Loucy (cell line): Measurements from ENCODE around the gene MACO1.
"Not testable (repeated sequence)": the region's sequence is repeated elsewhere in the genome, so short reads cannot be mapped to it uniquely, and the experiment has no call there.

Source experiments
- H2AFZ ChIP-seq: fragments of 200-600 bp; sonication (generic); 2 replicates; pipeline ENCODE4 v1.6.0; 2016; ENCODE audit warnings: antibody characterized with exemption, mild to moderate bottlenecking, low read length, moderate library complexity
- H3F3A ChIP-seq: fragments of 200-600 bp; 2 replicates; pipeline ENCODE4 v1.6.0; 2016; ENCODE audit warnings: antibody characterized with exemption, low read depth, mild to moderate bottlenecking
- H3K27me3 ChIP-seq: fragments of 200-600 bp; sonication (generic); 2 replicates; pipeline ENCODE4 v1.6.1; 2014; ENCODE audit warnings: low read length, mild to moderate bottlenecking; ENCODE audit not compliant: insufficient read depth, poor library complexity, severe bottlenecking
- H3K36me3 ChIP-seq: fragments of 200-600 bp; sonication (generic); 2 replicates; pipeline ENCODE4 v1.6.1; 2016; ENCODE audit warnings: low read length; ENCODE audit not compliant: insufficient read depth
- H3K4me1 ChIP-seq: fragments of 200-600 bp; sonication (generic); 2 replicates; pipeline ENCODE4 v1.5.1; 2014; ENCODE audit warnings: low read length, mild to moderate bottlenecking; ENCODE audit not compliant: insufficient read depth, poor library complexity, severe bottlenecking
- H3K4me2 ChIP-seq: fragments of 200-600 bp; sonication (generic); 2 replicates; pipeline ENCODE4 v1.6.0; 2014; ENCODE audit warnings: antibody characterized with exemption, low read length, low read depth, mild to moderate bottlenecking; ENCODE audit not compliant: poor library complexity, severe bottlenecking
- H3K4me3 ChIP-seq: fragments of 200-600 bp; sonication (generic); 2 replicates; pipeline ENCODE4 v1.5.1; 2014; ENCODE audit warnings: low read length, mild to moderate bottlenecking, mixed read lengths; ENCODE audit not compliant: poor library complexity, severe bottlenecking
- H3K79me2 ChIP-seq: fragments of 200-600 bp; sonication (generic); 2 replicates; pipeline ENCODE4 v1.6.1; 2014; ENCODE audit warnings: low read length; ENCODE audit not compliant: insufficient read depth
- H3K9ac ChIP-seq: fragments of 200-600 bp; sonication (generic); 2 replicates; pipeline ENCODE4 v1.6.0; 2014; ENCODE audit warnings: mild to moderate bottlenecking, low read depth, low read length, moderate library complexity; ENCODE audit not compliant: poor library complexity, severe bottlenecking
- H3K9me2 ChIP-seq: fragments of 200-600 bp; sonication (generic); replicated peaks from 2 replicates; pipeline ENCODE4 v1.6.1; 2016; ENCODE audit warnings: low read depth, low read length, mixed read lengths
- H3K9me3 ChIP-seq: fragments of 200-600 bp; sonication (generic); 2 replicates; pipeline ENCODE4 v1.6.1; 2014; ENCODE audit warnings: mild to moderate bottlenecking, antibody characterized with exemption, low read length, low read depth; ENCODE audit not compliant: insufficient read depth
- H4K20me1 ChIP-seq: fragments of 200-600 bp; sonication (generic); 2 replicates; pipeline ENCODE4 v1.6.0; 2014; ENCODE audit warnings: antibody characterized with exemption, low read length, mild to moderate bottlenecking; ENCODE audit not compliant: insufficient read depth, poor library complexity, severe bottlenecking
- CTCF ChIP-seq: fragments of 200-600 bp; sonication (generic); conservative IDR thresholded peaks from 2 replicates; pipeline ENCODE4 v1.5.1; 2014; ENCODE audit warnings: mild to moderate bottlenecking, antibody characterized with exemption, low read length
- EZH2phosphoT487 ChIP-seq: fragments of 200-600 bp; IDR thresholded peaks from 2 replicates; pipeline ENCODE4 v1.6.1; 2018; ENCODE audit warnings: antibody characterized with exemption, mild to moderate bottlenecking, moderate library complexity, borderline replicate concordance

MACO1 gene

DNA sequence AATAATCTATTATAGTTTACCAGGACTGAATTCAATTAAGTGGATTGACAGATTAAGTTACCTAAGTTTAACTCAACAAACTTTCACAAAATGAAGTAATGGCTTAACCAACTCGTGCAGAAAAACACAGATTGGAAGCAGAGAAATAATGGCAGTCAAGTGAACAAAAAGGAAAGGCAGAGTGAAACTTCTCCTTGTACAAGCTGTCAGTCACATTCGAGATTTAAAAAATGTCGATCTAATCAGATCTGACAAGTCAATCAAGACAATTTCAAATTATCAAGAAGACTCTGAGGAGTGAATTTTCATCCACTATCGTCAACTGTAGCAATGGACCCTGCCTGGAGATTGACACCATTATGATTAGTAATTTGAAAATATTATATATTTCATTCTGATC lies 13.4 kb upstream of the MACO1 start:
- H3K9me3 ChIP-seq, H4K20me1 ChIP-seq, H3K27me3 ChIP-seq, H2AFZ ChIP-seq, H3K4me2 ChIP-seq, H3K4me1 ChIP-seq, H3K9ac ChIP-seq, H3F3A ChIP-seq, H3K9me2 ChIP-seq, H3K4me3 ChIP-seq, H3K36me3 ChIP-seq, H3K79me2 ChIP-seq: not testable (repeated sequence)

GRCh38 chr1:25419339-25419738 lies 11.4 kb upstream of the MACO1 start:
- not testable (repeated sequence) for H3K79me2 ChIP-seq, H3K36me3 ChIP-seq, H3K4me3 ChIP-seq, H3K4me2 ChIP-seq, H3K9me3 ChIP-seq, H4K20me1 ChIP-seq, H3K9ac ChIP-seq, H3K27me3 ChIP-seq, H3K9me2 ChIP-seq, H3K4me1 ChIP-seq, H2AFZ ChIP-seq, H3F3A ChIP-seq

DNA sequence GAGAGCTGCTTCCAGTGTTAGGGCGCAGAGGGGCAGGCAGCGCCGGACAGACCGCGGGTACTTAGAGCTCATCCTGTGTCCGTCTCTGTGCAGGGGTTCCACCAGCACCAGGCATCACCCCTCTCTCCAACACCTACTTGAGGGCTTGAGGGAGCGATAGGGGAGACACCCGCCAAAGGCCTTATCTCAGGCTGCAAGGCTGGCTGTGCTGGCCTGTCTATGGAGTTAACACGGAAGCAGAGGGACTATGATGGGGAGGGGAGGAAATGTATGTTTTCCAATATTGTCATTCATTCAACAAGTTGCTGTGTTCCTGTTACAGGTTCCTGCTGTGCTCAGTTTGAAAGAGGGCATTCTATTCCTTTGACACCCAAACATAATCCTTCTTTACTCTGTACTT lies 10.0 kb upstream of the MACO1 start, which contains the start of gene RHCE:
TSS of gene RHCE (minus strand) at position 111 of the 400 bp plus-strand sequence. CDS start at position 72, 39 bp downstream.
- H3K9me2 ChIP-seq, H3K27me3 ChIP-seq, H3K36me3 ChIP-seq, H3F3A ChIP-seq, H2AFZ ChIP-seq, H3K79me2 ChIP-seq, H3K4me3 ChIP-seq, H3K4me1 ChIP-seq, H3K4me2 ChIP-seq, H3K9me3 ChIP-seq, H4K20me1 ChIP-seq, H3K9ac ChIP-seq: not testable (repeated sequence)

DNA sequence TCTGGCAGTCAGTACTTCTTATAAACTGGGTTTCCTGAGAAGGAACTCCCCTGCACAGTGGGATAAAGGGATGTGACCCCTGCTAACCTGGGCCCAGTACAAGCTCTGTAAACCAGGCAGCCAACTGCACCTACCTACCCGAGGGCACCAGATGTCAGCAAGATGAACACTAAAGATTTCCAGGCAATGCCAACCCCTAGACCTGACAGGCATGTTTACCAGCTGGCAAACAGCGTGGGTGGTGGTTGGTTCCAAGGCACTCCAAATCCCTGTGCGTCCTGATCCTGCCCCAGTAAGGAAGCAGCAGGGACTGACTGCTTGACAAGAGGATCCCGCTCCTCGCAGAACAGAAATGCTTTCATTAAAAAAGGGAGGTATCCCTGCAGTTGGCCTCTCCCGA lies 7.5 kb upstream of the MACO1 start:
- not testable (repeated sequence) for H3K4me1 ChIP-seq, H3K4me2 ChIP-seq, H3K4me3 ChIP-seq, H4K20me1 ChIP-seq, H3K9ac ChIP-seq, H3F3A ChIP-seq, H2AFZ ChIP-seq, H3K79me2 ChIP-seq, H3K36me3 ChIP-seq, H3K9me3 ChIP-seq, H3K27me3 ChIP-seq, H3K9me2 ChIP-seq

DNA sequence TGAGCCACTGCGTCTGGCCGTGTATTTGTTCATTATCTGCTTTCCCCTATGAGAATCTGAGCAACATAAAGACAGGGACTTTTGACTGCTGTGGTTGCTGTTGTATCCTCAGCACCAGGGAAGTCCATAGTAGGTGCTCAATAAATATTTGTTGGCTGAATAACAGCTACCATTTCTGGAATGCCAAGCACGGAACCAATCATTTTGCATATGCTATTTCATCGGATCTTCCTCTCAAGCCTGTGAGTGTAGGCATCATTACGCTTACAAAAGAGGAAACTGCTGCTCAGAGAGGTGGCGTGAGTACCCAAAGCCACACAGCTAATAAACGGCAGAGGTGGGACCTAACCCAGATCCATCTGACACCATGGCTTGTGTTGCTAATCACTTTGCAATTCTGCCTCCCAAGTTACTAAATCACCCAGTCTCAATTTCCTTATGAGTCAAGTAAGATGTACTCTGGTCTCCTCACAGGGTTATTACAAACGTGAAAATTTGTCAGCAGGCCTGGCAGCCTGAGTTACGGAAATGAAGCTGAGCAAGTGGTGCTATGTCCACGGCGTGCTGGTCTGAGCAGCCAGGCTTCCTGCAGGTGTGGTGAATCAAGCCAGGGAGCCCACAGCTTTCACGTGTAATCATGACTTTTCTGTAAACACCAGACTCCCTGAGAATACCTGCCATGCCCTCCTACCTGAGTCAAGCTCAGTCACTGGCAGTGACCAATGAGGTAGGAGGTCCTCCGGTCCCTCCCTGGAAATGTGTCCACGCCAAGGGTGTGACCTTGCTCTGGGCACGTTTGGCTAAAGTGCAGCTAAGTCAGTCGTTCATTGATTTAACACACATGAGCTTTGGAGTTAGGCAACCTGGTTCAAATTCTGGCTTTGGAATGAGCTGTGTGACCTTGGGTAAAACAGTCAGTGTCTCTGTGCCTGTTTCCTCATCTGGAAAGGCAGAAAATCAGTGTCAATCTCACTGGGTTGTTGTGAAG lies 5.3 kb upstream of the MACO1 start:
- H3K4me3 ChIP-seq = no peak overlapping the region
- H3K36me3 ChIP-seq = no peaks in the 10 kb centered on the region
- no peak overlapping the region for H2AFZ ChIP-seq
- TF ChIP-seq EZH2phosphoT487 (no peak), CTCF (no peak)
- no peaks in the 10 kb centered on the region for H3K9me2 ChIP-seq
- H3K4me1 ChIP-seq = peaks cover 9% of the 10 kb centered on the region
- H3F3A ChIP-seq = no peaks in the 10 kb centered on the region
- no peaks in the 10 kb centered on the region for H3K27me3 ChIP-seq
- H3K4me2 ChIP-seq = no peak overlapping the region
- no peaks in the 10 kb centered on the region for H3K79me2 ChIP-seq
- H3K9ac ChIP-seq = no peak overlapping the region
- no peaks in the 10 kb centered on the region for H3K9me3 ChIP-seq
- H4K20me1 ChIP-seq = no peaks in the 10 kb centered on the region
